ENCODE data around the gene FDPS.

- TF ChIP-seq POLR2AphosphoS5 (IDR thresholded peaks at IDR 0.05; ENCODE audit: low read depth, low read length) (no peak), REST (IDR thresholded peaks at IDR 0.05; ENCODE audit: insufficient read depth in 1 of 2, low read depth in 2 of 2, low read length in 2 of 2) (no peak), TAF1 (IDR thresholded peaks at IDR 0.05; ENCODE audit: borderline replicate concordance, insufficient read depth, low read length) (no peak), SIN3A (IDR thresholded peaks at IDR 0.05; ENCODE audit: borderline replicate concordance, insufficient read depth, low read length) (no peak)
Observed at GRCh38 chr1:155342842-155343241, 34.2 kb downstream of the FDPS start.
